NB4 (cell line): ENCODE measurements around the gene DENND10.

Experiments used
- MYC ChIP-seq: IDR thresholded peaks from 2 replicates; pipeline ENCODE4 v1.6.1; 2011; ENCODE audit warnings: low read depth, low read length
- POLR2A ChIP-seq: IDR thresholded peaks from 2 replicates; pipeline ENCODE4 v1.6.1; 2011; ENCODE audit warnings: mild to moderate bottlenecking; ENCODE audit not compliant: insufficient read length; ENCODE audit errors: extremely low read depth
- TF ChIP-seq, protein P1 (sequence below): IDR thresholded peaks from one replicate; pipeline ENCODE4 v1.5.1; 2012; ENCODE audit warnings: low read depth, low read length
- TF ChIP-seq, protein P2 (sequence below): IDR thresholded peaks from 2 replicates; pipeline ENCODE4 v1.6.1; 2011; ENCODE audit warnings: low read depth, low read length

GRCh38 chr10:119129721-119130120 lies 25.8 kb downstream of the DENND10 start:
- TF ChIP-seq, protein P1, sequence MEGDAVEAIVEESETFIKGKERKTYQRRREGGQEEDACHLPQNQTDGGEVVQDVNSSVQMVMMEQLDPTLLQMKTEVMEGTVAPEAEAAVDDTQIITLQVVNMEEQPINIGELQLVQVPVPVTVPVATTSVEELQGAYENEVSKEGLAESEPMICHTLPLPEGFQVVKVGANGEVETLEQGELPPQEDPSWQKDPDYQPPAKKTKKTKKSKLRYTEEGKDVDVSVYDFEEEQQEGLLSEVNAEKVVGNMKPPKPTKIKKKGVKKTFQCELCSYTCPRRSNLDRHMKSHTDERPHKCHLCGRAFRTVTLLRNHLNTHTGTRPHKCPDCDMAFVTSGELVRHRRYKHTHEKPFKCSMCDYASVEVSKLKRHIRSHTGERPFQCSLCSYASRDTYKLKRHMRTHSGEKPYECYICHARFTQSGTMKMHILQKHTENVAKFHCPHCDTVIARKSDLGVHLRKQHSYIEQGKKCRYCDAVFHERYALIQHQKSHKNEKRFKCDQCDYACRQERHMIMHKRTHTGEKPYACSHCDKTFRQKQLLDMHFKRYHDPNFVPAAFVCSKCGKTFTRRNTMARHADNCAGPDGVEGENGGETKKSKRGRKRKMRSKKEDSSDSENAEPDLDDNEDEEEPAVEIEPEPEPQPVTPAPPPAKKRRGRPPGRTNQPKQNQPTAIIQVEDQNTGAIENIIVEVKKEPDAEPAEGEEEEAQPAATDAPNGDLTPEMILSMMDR: no peak
- TF ChIP-seq, protein P2, sequence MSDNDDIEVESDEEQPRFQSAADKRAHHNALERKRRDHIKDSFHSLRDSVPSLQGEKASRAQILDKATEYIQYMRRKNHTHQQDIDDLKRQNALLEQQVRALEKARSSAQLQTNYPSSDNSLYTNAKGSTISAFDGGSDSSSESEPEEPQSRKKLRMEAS: no peak
- TF ChIP-seq POLR2A (no peak), MYC (no peak)
